ENCODE data around the gene SLC35F3.

Gene SLC35F3

GRCh38 chr1:234047123-234047522 is 142.6 kb downstream of the SLC35F3 start:
- DNase-seq: no peak

GRCh38 chr1:234062166-234062565 is 157.7 kb downstream of the SLC35F3 start:
- DNase-seq: no peak

GRCh38 chr1:234065794-234066447 is 161.4 kb downstream of the SLC35F3 start:
- peak; percentile 81 for DNase-seq

GRCh38 chr1:234067581-234068337 is 163.3 kb downstream of the SLC35F3 start:
- DNase-seq: no peak

GRCh38 chr1:234069760-234070159 is 165.3 kb downstream of the SLC35F3 start:
- no peak for DNase-seq

GRCh38 chr1:234072793-234073192 is 168.3 kb downstream of the SLC35F3 start:
- no peak for DNase-seq

- no peak for DNase-seq
Observed at GRCh38 chr1:234078143-234078542, 173.7 kb downstream of the SLC35F3 start.

GRCh38 chr1:234079896-234080295 is 175.4 kb downstream of the SLC35F3 start:
- DNase-seq: no peak

- DNase-seq: no peak
Observed at GRCh38 chr1:234083460-234083859, 179.0 kb downstream of the SLC35F3 start.

- DNase-seq: no peak
Observed at GRCh38 chr1:234089396-234089795, 184.9 kb downstream of the SLC35F3 start.

- no peak for DNase-seq
Observed at GRCh38 chr1:234090212-234091064, 186.0 kb downstream of the SLC35F3 start.

- no peak for DNase-seq
Observed at GRCh38 chr1:234091065-234091401, 186.6 kb downstream of the SLC35F3 start.

GRCh38 chr1:234091876-234092275 is 187.4 kb downstream of the SLC35F3 start:
- no peak for DNase-seq

GRCh38 chr1:234093107-234093506 is 188.6 kb downstream of the SLC35F3 start:
- DNase-seq: no peak

- DNase-seq: no peak
Observed at GRCh38 chr1:234093741-234094140, 189.3 kb downstream of the SLC35F3 start.

- no peak for DNase-seq
Observed at GRCh38 chr1:234094172-234094571, 189.7 kb downstream of the SLC35F3 start.

GRCh38 chr1:234096161-234096770 is 191.8 kb downstream of the SLC35F3 start:
- no peak for DNase-seq

GRCh38 chr1:234102583-234102982 is 198.1 kb downstream of the SLC35F3 start:
- DNase-seq: no peak

- DNase-seq: no peak
Observed at GRCh38 chr1:234103198-234103597, 198.7 kb downstream of the SLC35F3 start.

- DNase-seq: no peak
Observed at GRCh38 chr1:234106032-234106431, 201.6 kb downstream of the SLC35F3 start.

- DNase-seq: no peak
Observed at GRCh38 chr1:234107416-234108021, 203.0 kb downstream of the SLC35F3 start.

- DNase-seq: no peak
Observed at GRCh38 chr1:234108921-234109320, 204.4 kb downstream of the SLC35F3 start.

- no peak for DNase-seq
Observed at GRCh38 chr1:234109840-234110239, 205.4 kb downstream of the SLC35F3 start.

Measured in activated CD4-positive, alpha-beta T cell treated with anti-CD3 and anti-CD28 coated beads for 48 hours (primary cell).